Adipose tissue (tissue), 3 donors: ENCODE data around the gene ME2. TPM values are rescaled to one million over a fixed set of nuclear protein-coding genes. Genes with fewer than 3 reads are reported as not detected.
"Not testable (repeated sequence)": the region's sequence is repeated elsewhere in the genome, so short reads cannot be mapped to it uniquely, and the experiment has no call there.

Experiments
- H3K27ac ChIP-seq: one replicate; pipeline ENCODE4 v1.5.1; 2013; ENCODE audit warnings: low read depth, low read length
- WGBS, 3 donors: extraction: QIAGEN DNeasy Blood & Tissue Kit; methylation state at CpG; one replicate each; pipeline ENCODE4 v1.1.7; 2013; 5-methylcytosine and 5-hydroxymethylcytosine counted together
- polyA plus RNA-seq, 3 donors: library from polyadenylated mRNA; stranded (reverse); fragments of 200-250 nt; gene quantifications; one replicate each; pipeline ENCODE4 v1.2.3, GENCODE V29; 2013
- donor health status: healthy with polysubstance abuse.
- donor health status: Bipolar disorder and iron deficiency.
- donor health status: healthy.

ME2 gene
- 10 to 100 TPM; 14.4 to 24.4 (median 19.1) TPM for polyA plus RNA-seq

DNA sequence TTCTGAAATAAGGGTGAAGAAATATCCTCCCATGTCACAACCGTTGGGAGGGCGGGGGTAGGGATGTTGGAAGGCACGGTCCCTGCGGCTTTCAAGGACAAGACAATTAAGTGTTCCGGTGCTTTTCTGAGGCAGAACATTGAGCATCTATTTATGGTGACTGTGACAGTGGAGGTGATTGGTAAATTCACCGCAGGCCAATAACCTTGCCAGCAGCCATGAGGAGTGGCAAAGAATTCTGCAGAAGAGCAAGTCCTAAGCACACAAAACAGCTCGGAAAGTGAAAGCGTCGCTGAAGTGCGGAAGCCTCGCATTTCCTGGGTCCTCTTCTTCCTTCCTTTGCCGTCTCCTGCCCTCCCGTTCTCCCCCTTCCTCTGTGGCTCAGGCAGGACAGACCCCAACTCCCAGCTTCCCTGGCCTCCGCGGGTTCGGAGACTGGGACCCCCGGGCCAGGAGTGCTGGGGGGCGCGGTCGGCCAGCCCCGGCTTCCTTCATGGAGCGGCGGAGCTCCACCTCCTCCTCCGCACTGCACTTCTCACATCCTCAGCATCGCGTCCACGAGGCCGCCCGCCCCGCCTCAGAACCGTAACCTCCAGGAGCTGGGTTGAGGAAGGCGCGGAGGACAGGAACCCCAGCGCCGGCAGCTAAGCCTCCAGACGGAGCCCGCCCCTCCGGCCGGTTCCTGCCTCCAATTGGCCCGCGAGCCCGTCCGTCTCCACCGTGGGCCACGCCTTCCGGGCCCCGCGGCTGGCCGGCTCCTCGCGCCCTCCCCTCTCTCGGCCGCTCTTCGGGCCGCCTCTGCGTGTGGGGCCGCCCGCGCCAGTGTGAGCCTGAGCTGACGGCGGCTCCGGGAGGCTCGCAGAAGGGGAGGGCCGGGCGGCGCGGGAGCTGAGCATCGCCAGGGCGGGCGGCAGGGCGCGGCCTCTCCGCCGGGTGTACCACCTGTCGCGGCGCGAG lies at the start of gene ME2:
Gene ME2 (plus strand): TSS at position 774 of the 957 bp plus-strand sequence. CDS start 16,703 bp downstream, outside the sequence.
- WGBS, 3 donors = 0 to 1% (median 0%) methylated on average over 46 to 78 of the region's 78 CpGs
- H3K27ac ChIP-seq = peak within 1 kb of the TSS; percentile 77

GRCh38 chr18:50829644-50830043 lies 49.3 kb upstream of the ME2 start:
- H3K27ac ChIP-seq = no peak overlapping the region
- WGBS, 3 donors = 78 to 92% (median 89%) methylated on average over 5 of the region's 5 CpGs

DNA sequence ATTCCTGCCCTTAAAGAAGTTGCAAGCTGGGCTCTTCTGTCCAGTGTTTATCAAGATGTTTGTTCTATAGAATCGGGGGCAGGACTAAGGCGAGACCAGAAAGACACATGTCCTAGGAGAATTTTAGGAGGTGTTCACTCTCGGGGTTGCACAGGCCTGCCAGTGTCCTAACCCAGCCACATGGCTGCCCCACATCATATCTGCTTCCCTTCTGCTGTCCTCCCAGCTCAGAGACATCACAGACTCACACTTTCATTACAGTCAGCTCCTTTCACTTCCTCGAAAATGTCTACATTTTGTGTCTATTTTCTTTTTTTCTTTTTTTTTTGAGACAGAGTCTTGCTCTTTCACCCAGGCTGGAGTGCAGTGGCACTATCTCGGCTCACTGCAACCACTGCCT lies 48.4 kb upstream of the ME2 start:
- H3K27ac ChIP-seq = no peak overlapping the region
- WGBS, 3 donors = 85 to 90% (median 88%) methylated on average over 5 of the region's 5 CpGs

GRCh38 chr18:50832754-50833153 lies 46.2 kb upstream of the ME2 start:
- 87 to 93% (median 93%) methylated on average over 2 of the region's 2 CpGs for WGBS, 3 donors
- H3K27ac ChIP-seq = no peak overlapping the region

GRCh38 chr18:50833496-50833895 lies 45.4 kb upstream of the ME2 start:
- WGBS, 3 donors = 93 to 95% (median 95%) methylated on average over 7 of the region's 7 CpGs
- not testable (repeated sequence) for H3K27ac ChIP-seq

GRCh38 chr18:50836521-50836957 lies 42.4 kb upstream of the ME2 start:
- no peak overlapping the region for H3K27ac ChIP-seq
- WGBS, 3 donors = 25 to 49% (median 37%) methylated on average over 2 of the region's 2 CpGs

GRCh38 chr18:50839341-50839740 lies 39.6 kb upstream of the ME2 start:
- WGBS, 3 donors = 75 to 90% (median 76%) methylated on average over 2 of the region's 2 CpGs
- no peak overlapping the region for H3K27ac ChIP-seq

DNA sequence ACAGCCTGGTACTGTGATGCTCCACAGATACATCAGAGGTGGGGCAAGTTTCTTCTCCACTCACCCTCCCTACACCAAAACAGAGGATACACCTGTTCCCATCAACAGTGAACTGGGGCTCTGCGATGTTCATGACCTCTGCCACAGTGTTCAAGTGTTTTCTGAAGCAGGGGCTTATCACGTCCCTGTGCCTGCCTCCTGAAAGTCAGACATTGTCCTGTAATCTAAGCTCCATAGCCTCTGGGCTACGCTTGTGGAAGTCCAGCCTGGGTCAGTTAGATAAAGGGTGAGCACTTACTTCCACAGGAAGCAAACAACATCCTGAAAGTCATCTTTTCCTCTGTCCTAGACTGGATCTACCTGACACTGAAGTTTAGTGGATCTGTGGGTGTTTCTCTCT lies 38.9 kb upstream of the ME2 start:
- H3K27ac ChIP-seq = no peak overlapping the region
- WGBS, 3 donors = 48 to 67% (median 61%) methylated on average over 3 of the region's 3 CpGs

DNA sequence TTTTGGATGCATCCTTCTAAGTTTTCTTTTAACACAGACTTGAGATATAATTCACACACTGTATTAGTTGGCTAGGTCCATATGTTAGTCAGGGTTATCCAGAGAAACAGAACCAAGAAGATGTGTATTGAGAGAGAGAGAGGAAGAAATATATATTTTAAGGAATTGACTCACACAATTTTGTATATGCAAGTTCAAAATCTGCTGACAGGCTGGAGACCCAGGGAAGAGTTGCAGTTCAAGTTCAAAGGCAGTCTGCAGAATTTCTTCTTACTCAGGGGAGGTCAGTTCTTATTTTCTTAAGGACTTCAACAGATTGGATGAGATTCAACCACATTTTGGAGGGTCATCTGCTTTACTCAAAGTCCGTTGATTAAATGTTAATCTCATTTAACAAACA lies 36.1 kb upstream of the ME2 start:
- 0 to 38% (median 2%) methylated on average over 1 of the region's 1 CpG for WGBS, 3 donors
- H3K27ac ChIP-seq = no peak overlapping the region

DNA sequence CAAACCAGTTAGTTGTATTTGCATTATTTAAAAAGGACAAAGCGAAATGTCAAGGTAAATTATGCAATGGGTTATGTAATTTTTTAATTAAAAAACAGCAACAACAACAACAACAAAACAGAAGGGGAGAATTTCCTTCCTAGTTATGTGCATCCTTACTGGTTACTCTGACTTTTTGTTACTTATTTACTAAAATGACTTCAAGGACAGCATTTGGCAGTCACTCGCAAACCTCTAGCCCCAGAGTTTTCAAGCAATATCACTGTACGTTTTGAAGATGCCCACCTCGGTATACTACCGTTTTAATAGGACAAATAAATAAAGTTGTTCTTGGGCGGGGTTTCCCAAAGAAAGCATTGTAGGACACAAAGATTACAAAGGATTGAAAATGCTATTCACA lies 34.4 kb upstream of the ME2 start:
- WGBS, 3 donors = 38 to 81% (median 80%) methylated on average over 6 of the region's 6 CpGs
- no peak overlapping the region for H3K27ac ChIP-seq

DNA sequence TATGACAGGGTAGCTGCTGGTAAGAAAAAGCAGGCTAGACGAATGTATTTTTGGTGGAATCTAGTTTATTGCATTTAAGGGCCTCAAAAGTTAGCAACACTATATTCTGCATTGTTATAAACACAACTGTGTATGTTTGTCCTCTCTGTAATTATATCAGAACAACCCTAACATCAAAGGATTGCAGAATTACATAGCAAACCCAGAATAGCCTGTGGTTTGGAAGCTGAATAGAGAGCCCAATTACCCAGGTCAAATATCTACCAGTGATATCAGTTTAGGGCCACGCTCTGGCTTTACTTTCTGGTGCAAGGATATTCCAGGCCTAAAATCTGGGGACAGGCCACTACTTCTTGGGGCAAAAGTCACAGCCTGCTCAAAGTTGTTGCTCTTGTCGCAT lies 34.0 kb upstream of the ME2 start:
- 85 to 94% (median 93%) methylated on average over 3 of the region's 3 CpGs for WGBS, 3 donors
- H3K27ac ChIP-seq = no peak overlapping the region

- WGBS, 3 donors = 87 to 95% (median 90%) methylated on average over 4 of the region's 4 CpGs
- H3K27ac ChIP-seq = no peak overlapping the region
These were observed 31.7 kb upstream of the ME2 start for GRCh38 chr18:50847192-50847591.

GRCh38 chr18:50848061-50848551 lies 30.8 kb upstream of the ME2 start:
- WGBS, 3 donors = 77 to 82% (median 79%) methylated on average over 7 of the region's 7 CpGs
- H3K27ac ChIP-seq = no peak overlapping the region

GRCh38 chr18:50848991-50849390 lies 29.9 kb upstream of the ME2 start:
- WGBS, 3 donors = 87 to 97% (median 94%) methylated on average over 1 of the region's 1 CpG

DNA sequence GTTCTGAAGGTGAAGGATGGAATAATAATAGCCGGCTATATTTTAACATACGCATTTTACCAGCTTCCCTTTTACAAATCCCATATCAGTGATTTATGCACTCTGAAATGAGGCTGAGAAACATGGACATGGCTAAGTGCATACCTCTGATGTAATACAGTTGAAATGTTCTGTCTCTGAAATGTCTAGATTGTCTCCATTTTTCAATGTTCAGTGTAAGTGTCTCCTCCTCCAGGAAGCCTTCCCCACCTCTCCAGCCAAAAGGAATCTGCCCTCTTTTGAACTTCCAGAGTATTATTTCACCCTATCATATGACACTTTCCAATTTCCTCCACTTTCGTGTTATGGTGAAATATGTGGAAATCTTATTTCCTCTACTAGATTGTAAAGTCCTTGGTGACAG lies 29.5 kb upstream of the ME2 start:
- H3K27ac ChIP-seq = no peak overlapping the region
- WGBS, 3 donors = 57 to 84% (median 59%) methylated on average over 3 of the region's 3 CpGs

More at GRCh38 chr18:50848991-50849390, 29.9 kb upstream of the ME2 start:
- no peak overlapping the region for H3K27ac ChIP-seq

DNA sequence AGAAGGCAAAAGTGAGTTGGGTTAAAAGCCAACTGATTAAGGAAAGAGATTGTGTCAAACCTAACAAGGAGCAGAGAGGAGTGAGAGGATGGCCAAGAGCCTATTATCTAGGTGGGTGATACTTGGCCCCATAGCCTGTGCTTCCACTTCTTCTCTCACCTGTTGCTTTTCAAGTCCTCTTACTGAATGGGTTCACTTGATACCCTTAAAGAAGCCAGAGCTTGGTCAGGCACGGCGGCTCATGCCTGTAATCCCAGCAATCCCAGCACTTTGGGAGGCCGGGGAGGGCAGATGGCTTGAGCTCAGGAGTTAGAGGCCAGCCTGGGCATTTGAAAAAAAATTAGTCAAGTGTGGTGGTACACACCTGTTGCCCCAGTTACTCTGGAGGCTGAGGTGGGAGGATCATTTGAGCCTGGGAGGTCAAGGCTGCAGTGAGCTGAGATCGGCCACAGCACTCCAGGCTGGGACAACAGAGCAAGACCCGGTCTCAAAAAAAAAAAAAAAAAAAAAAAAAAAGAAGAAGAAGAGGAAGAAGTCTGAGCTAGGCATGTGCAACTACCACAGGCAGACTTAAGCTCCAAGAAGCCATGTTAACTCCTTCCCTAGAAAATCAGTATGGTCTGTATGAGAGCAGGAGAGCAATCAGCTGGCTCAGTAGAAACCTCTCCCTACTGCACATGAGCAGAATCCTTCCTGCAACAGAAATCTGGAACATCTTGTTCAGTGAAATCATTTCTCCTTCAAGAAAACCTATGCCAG lies 28.4 kb upstream of the ME2 start:
- WGBS, 3 donors = 92 to 98% (median 93%) methylated on average over 4 to 5 of the region's 5 CpGs
- H3K27ac ChIP-seq = no peak overlapping the region

GRCh38 chr18:50853863-50854271 lies 25.1 kb upstream of the ME2 start:
- H3K27ac ChIP-seq = no peak overlapping the region

DNA sequence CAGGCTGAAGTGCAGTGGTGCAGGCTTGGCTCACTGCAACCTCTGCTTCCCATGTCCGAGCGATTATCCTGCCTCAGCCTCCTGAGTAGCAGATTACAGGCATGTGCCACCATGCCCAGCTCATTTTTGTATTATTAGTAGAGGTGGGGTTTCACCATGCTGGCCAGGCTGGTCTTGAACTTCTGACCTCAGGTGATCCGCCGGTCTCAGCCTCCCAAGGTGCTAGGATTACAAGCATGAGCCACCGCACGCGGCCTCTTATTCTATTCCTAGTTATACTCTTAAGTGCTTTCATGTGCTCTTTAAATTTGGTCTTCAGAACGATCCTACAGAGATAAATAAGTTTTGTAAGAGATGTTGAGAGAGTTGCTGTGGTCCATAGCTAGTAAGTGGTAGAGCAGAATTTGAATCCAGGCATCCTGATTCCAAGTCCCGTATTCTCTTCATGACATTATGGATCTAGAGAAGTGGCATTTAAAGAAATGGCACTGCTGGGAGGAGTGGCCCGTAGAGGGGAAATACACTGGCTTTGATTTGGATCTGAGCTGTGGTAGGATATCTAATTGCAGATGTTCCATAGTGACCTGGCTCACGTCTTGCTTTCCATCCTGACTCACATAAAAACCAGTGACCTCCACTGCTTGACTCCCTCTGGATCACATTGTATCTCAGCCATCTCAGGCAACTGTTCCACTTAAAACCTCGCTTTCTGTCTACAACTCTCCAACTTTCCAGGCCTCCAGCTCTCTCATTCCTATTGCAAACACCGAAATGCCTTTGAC lies 22.8 kb upstream of the ME2 start:
- no peak overlapping the region for H3K27ac ChIP-seq
- 87 to 93% (median 92%) methylated on average over 13 of the region's 13 CpGs for WGBS, 3 donors

More at GRCh38 chr18:50853863-50854271, 25.1 kb upstream of the ME2 start:
- 74 to 90% (median 85%) methylated on average over 6 of the region's 6 CpGs for WGBS, 3 donors
